ENCODE measurements around the gene ZNF614. TPM values are rescaled to one million over a fixed set of nuclear protein-coding genes. Genes with fewer than 3 reads are reported as not detected.

Gene ZNF614
- total and polyA plus RNA-seq, 2 of the 13 experiments (the other 11 are each of a cell fraction or from before 2014, with no cell fraction given): 13.0 to 22.8 TPM

- TF ChIP-seq ZBTB25 (CRISPR knock-in tag; IDR thresholded peaks at IDR 0.05) (peak; percentile 78), FOSL1 (CRISPR knock-in tag; IDR thresholded peaks at IDR 0.05; ENCODE audit: borderline replicate concordance) (no peak), ZMYM3 (CRISPR knock-in tag; IDR thresholded peaks at IDR 0.05) (no peak), NR2F2 (IDR thresholded peaks at IDR 0.05; ENCODE audit: borderline replicate concordance, low read depth) (no peak), ZNF432 (CRISPR knock-in tag; IDR thresholded peaks at IDR 0.05; ENCODE audit: borderline replicate concordance) (no peak), UBTF (CRISPR knock-in tag; IDR thresholded peaks at IDR 0.05) (peak; percentile 66), TSC22D2 (CRISPR knock-in tag; IDR thresholded peaks at IDR 0.05; ENCODE audit: borderline replicate concordance) (peak; percentile 77; the same call in 1 of the 2 replicates), KLF15 (CRISPR knock-in tag; IDR thresholded peaks at IDR 0.05; ENCODE audit: borderline replicate concordance) (0 out of 2 replicates have a peak, but pooled peaks have one; percentile 68), ZUFSP (CRISPR knock-in tag; IDR thresholded peaks at IDR 0.05; ENCODE audit: borderline replicate concordance) (no peak), RORA (CRISPR knock-in tag; IDR thresholded peaks at IDR 0.05) (no peak), TRIM22 (IDR thresholded peaks at IDR 0.05) (no peak), ZNF224 (CRISPR knock-in tag; IDR thresholded peaks at IDR 0.05) (peak; percentile 69; the same call in 1 of the 2 replicates), PHF20 (CRISPR knock-in tag; IDR thresholded peaks at IDR 0.05) (peak; percentile 91), MYC (CRISPR knock-in tag; IDR thresholded peaks at IDR 0.05; ENCODE audit: borderline replicate concordance) (peak; percentile 91), MAZ (IDR thresholded peaks at IDR 0.05; ENCODE audit: borderline replicate concordance, low read depth, low read length) (no peak), MAZ (CRISPR knock-in tag; IDR thresholded peaks at IDR 0.05; ENCODE audit: low read depth) (peak; percentile 78), GPN1 (CRISPR knock-in tag; IDR thresholded peaks at IDR 0.05; ENCODE audit: borderline replicate concordance) (no peak), ZNF788 (CRISPR knock-in tag; IDR thresholded peaks at IDR 0.05; ENCODE audit: borderline replicate concordance) (peak; percentile 82), POLR2G (IDR thresholded peaks at IDR 0.05; ENCODE audit: low read depth, low read length) (peak; percentile 94), ZNF563 (CRISPR knock-in tag; IDR thresholded peaks at IDR 0.05) (no peak), CBX1 (IDR thresholded peaks at IDR 0.05; ENCODE audit: low read depth) (no peak), HOXD1 (CRISPR knock-in tag; IDR thresholded peaks at IDR 0.05) (no peak), CCDC6 (CRISPR knock-in tag; IDR thresholded peaks at IDR 0.05) (no peak)
These were observed at the start of gene ZNF614 (continued) for GRCh38 chr19:52028027-52028779.

Measured in HepG2 (cell line).